ENCODE data around the gene MTCH1.

GRCh38 chr6:36934901-36935300 is 51.1 kb downstream of the MTCH1 start:
- TF ChIP-seq MAX (IDR thresholded peaks at IDR 0.05): no peak
- no peak for TF ChIP-seq TCF12 (IDR thresholded peaks at IDR 0.05; ENCODE audit: low read depth)
- no peak for TF ChIP-seq CEBPB (IDR thresholded peaks at IDR 0.05)
- no peak for TF ChIP-seq RAD21 (IDR thresholded peaks at IDR 0.05; ENCODE audit: low read depth)
- TF ChIP-seq TAF1 (IDR thresholded peaks at IDR 0.05; ENCODE audit: low read depth): no peak
- TF ChIP-seq EP300 (IDR thresholded peaks at IDR 0.05; ENCODE audit: borderline replicate concordance): no peak
- TF ChIP-seq REST (IDR thresholded peaks at IDR 0.05; ENCODE audit: low read depth): no peak
- TF ChIP-seq TEAD4 (IDR thresholded peaks at IDR 0.05): no peak
- no peak for TF ChIP-seq NFIC (IDR thresholded peaks at IDR 0.05)
- no peak for TF ChIP-seq CREB1 (IDR thresholded peaks at IDR 0.05; ENCODE audit: low read depth)
